SH-SY5Y (cell line): ENCODE results near the gene MT1H.

ENCODE experiments used
- GATA2 ChIP-seq: IDR thresholded peaks from 2 replicates; pipeline ENCODE4 v1.6.1; 2011; ENCODE audit warnings: mild to moderate bottlenecking, low read depth, low read length
- GATA3 ChIP-seq: IDR thresholded peaks from 2 replicates; pipeline ENCODE4 v1.6.1; 2011; ENCODE audit warnings: low read depth, mild to moderate bottlenecking, low read length, moderate library complexity

GRCh38 chr16:56690420-56691122 is 21.0 kb downstream of the MT1H start:
- no peak for TF ChIP-seq GATA2
- no peak for TF ChIP-seq GATA3
